HG02973 (cell line): Measurements from ENCODE around the gene CCDC3.
"Not testable (repeated sequence)": the region's sequence is repeated elsewhere in the genome, so short reads cannot be mapped to it uniquely, and the experiment has no call there.

ENCODE experiments used
- ATAC-seq: cut with Tn5 transposase; IDR thresholded peaks from one replicate; pipeline ENCODE4 v1.9.1; 2021; ENCODE audit warnings: moderate library complexity; ENCODE audit not compliant: unreplicated experiment

Gene CCDC3

DNA sequence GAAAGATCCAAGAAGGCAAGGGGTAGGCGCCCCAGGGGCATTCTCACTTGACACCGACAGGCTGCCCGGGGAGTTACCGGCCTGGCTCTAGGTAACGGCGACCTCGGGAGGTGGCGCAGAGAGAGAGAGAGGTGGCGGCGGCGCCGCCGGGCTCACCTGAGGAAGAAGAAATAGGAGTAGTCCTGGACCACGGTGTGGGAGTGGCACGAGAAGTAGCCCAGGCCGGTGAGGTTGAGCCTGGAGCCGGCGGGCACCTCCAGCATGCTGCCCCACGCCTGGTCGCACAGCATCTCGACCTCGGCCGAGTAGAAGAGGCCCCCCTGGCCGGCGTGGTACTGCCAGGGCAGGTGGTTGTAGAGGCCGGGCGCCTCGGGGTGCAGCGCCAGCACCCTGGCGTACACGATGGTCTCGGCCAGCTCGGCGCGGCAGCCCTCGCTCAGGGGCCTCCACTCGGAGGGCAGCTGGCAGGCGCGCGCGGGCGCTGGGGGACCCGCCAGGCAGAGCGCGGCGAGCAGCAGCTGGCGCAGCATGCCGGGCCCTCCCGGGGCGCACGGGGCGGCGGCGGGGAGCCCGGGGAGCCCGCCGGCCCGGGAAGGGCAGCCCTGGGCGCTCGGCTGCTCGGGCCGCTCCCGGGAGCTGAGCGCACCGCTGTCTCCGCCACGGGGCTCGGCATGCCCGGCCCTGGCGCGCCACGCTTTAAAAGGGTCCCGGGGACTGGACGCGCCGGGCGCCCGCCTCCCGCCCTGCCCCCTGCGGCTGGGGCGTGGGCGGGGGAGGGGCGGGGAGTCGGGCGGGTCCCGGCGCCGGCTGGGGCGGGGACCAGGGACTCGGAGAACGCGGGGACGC, at the start of gene CCDC3:
Gene CCDC3 (minus strand): TSS at position 673 of the 846 bp plus-strand sequence. CDS start 143 bp downstream, at position 530.
- ATAC-seq = no peak

DNA sequence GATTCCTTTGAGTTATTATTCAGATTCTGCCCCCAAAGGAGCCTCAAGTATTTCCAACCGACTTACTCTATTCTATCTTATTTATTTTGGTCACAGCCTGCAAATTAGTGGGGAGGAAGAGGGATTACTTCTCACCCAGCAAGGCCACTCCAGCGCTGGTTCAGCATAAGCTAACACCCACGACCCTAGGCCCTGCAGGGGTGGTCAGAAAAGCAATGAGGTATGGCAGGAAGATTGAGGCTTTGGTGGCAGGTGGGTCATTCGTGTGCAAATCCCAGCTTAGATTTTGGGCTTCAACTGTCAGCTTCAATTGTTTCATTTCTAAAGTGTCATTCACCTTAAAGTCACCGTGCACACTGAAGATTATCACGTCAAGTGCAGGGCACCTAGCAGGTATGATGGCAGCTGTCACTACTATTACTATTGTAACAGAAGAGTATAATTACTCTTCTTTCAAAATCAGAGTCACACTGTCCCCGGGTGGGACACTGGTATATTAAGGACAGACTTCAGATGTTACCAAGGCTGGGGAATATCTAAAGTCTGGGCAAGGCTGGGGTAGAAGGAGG, 49.7 kb upstream of the CCDC3 start:
- no peak for ATAC-seq

DNA sequence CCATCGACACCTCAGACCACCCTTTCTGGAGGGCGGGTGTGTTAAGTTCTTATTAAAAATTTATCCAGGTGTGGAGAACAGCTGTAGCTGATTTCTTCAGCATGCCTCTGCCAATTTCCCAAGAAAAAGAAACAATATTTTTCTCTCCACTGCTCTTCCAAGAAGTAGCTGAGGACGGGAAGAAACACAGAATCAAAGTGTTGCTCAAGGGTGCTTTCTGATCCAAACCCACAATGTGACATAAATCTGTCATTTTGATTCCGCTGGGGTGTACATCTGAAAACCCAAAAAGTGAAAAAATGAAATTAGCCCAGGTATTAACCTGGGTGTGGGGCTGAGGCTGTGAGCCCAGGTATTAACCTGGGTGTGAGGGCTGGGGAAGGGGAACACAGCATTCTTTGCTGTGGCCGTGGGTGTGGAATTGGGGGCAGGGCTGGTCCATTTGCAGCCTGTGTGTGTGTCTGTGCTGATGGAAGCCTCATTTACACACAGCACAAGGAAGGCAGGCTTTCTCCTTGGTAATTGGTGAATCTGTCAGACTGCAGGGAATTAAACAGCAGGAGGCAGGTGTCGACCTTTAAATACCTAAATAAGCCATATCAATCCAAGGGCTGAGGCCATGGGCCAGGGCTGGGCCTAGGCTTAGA, 48.4 kb upstream of the CCDC3 start:
- ATAC-seq = no peak

DNA sequence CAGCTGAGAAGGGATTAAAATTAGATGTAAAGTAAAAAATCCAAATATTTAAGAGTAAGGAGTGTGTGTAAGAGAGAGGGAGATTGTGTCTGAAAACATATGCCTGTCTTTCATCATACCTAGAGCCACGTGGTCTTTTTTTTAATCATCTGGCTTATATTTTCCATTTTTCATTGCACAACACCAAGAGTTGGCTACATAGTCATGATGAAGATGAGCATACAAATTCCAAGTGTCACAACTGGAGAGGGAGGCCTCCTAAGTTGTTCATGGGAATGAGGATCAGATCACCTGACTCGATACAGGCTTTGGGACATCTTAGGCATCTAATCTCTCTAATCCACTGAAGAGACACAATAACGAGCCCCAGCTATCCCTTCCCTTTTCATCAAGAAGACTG, 47.2 kb upstream of the CCDC3 start:
- no peak for ATAC-seq

GRCh38 chr10:13047529-13048206, 46.2 kb upstream of the CCDC3 start:
- ATAC-seq = no peak

DNA sequence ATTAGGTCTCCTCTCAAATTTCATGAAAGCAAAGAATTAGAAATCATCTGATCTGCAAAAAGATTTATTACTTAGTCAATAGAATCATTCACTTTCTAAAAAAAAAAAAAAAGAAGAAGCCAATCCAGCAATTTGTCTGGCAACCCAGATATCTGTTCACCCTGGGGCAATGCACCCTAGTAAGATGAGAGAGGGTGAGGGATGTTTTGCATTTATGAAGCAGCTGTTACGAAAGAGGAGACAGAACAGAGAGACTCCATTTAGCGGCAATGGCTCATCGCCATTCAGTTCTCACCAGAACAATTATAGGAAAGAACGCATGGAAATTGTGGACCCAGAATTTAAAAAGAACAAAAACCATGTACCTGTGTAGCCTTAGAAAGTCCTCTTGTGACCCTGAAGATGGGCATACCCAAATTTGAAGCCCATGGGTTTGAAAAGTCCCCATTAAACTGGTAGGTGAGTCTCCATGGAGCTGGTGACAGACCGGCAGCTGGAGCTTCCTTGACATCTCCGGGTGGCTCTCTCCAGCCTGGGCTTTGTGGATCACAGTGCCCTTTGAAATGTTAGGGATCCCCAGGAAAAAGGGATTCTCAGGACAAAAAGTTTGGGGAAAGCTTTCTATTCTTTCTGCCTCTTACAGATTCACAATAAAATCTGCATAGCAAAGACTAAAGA, 45.5 kb upstream of the CCDC3 start:
- ATAC-seq = no peak

- ATAC-seq = no peak
Observed at GRCh38 chr10:13043520-13043919, 42.0 kb upstream of the CCDC3 start.

- no peak for ATAC-seq
Observed at GRCh38 chr10:13039761-13040160, 38.2 kb upstream of the CCDC3 start.

- ATAC-seq = no peak
Observed at GRCh38 chr10:13038391-13038790, 36.9 kb upstream of the CCDC3 start.

GRCh38 chr10:13037832-13038231, 36.3 kb upstream of the CCDC3 start:
- no peak for ATAC-seq

GRCh38 chr10:13036841-13037240, 35.3 kb upstream of the CCDC3 start:
- ATAC-seq = no peak

GRCh38 chr10:13035731-13036130, 34.2 kb upstream of the CCDC3 start:
- ATAC-seq = not testable (repeated sequence)

GRCh38 chr10:13026873-13027272, 25.4 kb upstream of the CCDC3 start:
- no peak for ATAC-seq

GRCh38 chr10:13023754-13024153, 22.2 kb upstream of the CCDC3 start:
- no peak for ATAC-seq

DNA sequence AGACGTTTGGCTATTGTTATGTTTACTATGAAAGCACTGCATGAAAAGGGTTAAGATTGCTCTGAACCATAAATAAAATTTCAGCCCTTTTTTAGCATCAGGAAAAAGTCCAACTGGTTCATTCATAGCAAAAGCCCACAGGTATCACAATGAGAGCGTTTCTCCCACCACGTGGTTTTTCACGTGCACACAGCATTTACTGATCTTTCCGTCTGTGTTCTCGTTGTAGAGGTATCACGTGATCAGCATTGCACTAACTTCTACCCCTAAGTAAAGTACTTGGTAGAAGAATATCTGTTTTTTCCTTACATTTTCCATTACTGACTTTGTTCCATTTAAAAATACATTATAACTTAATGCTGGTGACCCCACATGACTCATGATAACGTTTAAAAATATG, 17.8 kb upstream of the CCDC3 start:
- ATAC-seq = no peak

GRCh38 chr10:13018171-13018570, 16.7 kb upstream of the CCDC3 start:
- ATAC-seq = no peak

- ATAC-seq = no peak
Observed at GRCh38 chr10:13016886-13017285, 15.4 kb upstream of the CCDC3 start.

DNA sequence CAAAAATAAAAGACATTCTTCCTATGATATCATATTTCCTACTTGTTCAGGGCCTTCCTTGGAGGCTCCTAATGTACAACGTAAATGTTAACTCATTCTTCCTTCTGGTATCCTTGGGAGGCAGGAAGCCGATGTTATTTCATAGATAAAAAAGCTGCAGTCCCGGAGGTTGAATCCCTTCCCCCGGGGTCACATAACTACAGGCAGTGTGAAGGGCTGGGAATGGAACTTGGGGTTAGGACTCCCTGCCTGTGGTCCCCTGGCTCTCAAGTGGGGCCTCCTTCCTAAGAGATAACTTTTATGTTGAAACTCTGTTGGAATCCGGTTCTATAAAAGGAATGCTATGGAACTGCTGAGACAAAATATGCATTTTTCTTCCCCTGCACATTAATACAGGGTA, 14.9 kb upstream of the CCDC3 start:
- ATAC-seq = no peak

DNA sequence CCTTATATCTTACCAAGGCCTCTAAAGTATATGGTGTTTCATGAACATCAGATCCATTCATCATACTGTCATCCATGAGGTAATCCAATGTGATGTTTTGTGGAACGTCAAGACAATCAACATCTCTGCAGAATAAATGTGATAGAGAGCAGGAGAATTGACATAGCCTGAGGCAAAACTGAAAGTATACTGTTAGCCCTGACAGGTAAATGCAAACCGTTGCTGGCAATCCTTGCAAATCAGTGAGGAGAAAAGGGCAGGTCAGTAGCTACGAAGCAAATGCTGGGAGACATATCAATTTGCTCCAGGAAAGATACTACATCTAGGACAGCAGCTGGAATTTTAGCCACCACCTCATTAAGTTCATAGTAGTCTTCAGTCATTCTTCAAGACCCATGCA, 4.5 kb upstream of the CCDC3 start:
- no peak for ATAC-seq

DNA sequence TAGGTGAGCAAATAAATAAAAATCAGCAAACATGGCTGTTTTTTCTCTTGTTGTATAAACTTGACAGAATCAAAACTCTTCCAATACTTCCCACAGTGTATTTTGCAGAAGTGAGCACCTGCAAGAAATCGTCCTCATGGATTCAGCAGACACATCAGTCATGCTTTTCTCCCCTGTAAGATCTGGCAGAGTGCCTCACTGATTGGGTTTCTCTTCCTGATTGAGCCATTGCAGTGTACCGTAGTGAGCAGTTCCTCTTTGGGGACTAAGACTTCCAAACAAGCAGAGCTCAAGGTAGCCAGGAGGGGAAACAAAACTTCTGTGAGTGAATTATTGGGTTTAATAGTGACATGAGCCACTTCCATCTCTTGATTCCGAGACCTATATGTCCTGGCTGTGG, 2.2 kb upstream of the CCDC3 start:
- no peak for ATAC-seq

- no peak for ATAC-seq
Observed at GRCh38 chr10:13003004-13003403, 1.5 kb upstream of the CCDC3 start.
